IPS-18c (cell line): ENCODE data around the gene FAM120B.
"Not testable (repeated sequence)": the region's sequence is repeated elsewhere in the genome, so short reads cannot be mapped to it uniquely, and the experiment has no call there.

ENCODE experiments used
- H3K4me3 ChIP-seq: 2 replicates; pipeline ENCODE4 v1.7.0; 2013; ENCODE audit warnings: low read depth, mild to moderate bottlenecking, low read length, moderate library complexity; ENCODE audit not compliant: insufficient read depth
- H3K9me3 ChIP-seq: one replicate; pipeline ENCODE4 v1.6.1; 2013; ENCODE audit warnings: mild to moderate bottlenecking, low read length, moderate library complexity; ENCODE audit not compliant: control insufficient read depth, insufficient read depth

The FAM120B gene

GRCh38 chr6:170407200-170407599 is 100.6 kb downstream of the FAM120B start:
- Histone ChIP-seq H3K4me3 (no peak overlapping the region), H3K9me3 (no peaks in the 10 kb centered on the region)

DNA sequence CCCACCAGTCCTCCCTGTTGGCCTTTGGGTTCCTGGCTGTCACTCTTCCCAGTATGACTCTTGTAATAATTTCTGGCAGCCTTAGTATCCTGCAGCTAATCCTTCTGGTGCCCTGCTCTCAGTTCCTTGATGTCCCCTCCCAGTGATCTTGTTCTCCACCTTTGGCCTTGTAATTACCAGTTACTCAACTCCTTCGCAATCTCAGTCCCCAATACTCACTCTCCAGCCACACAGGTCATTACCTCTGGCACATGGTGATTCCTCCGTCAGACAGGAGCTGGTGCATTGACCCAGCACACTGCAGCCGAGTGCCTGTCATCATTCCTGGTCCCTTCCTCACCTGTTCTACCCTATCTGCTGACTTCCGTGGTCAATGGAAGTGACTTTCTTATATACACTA is 101.4 kb downstream of the FAM120B start:
- H3K9me3 ChIP-seq, result no peaks in the 10 kb centered on the region
- no peak overlapping the region for H3K4me3 ChIP-seq

DNA sequence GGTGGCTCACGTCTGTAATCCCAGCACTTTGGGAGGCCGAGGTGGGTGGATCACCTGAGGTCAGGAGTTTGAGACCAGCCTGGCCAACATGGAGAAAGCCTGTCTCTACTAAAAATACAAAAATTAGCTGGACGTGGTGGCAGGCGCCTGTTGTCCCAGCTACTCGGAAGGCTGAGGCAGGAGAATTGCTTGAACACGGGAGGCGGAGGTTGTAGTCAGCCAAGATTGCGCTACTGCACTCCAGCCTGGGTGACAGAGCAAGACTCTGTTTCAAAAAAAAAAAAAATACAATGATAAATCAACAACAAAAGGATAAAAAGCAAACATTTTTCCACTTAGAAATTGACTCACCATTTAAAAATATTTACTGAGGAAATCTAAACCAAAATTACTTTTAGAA is 103.2 kb downstream of the FAM120B start:
- H3K4me3 ChIP-seq, H3K9me3 ChIP-seq: not testable (repeated sequence)

- H3K9me3 ChIP-seq, result no peaks in the 10 kb centered on the region
- no peak overlapping the region for H3K4me3 ChIP-seq
These were observed 103.7 kb downstream of the FAM120B start for GRCh38 chr6:170410241-170410640.

- no peak overlapping the region for H3K4me3 ChIP-seq
- H3K9me3 ChIP-seq, result no peaks in the 10 kb centered on the region
These were observed 108.8 kb downstream of the FAM120B start for GRCh38 chr6:170415318-170415717.

DNA sequence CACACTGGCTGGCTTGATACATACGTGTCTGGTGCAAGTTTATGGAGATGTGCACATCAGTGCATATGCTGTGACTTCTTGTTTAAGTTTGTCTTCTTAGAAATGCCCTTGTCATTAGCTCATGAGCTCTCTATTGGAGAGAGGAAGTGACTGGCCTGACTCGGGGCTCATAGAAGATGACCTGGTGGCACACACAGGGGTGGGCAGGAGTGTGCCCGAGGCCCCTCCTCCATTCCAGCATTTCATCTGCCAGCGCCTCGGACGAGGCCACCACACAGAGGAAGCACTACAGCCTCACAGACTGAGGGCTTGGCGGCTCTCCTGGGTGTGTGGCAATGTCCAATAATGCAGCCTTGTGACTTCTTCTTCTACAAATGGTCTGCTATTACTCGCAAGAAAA is 109.7 kb downstream of the FAM120B start:
- Histone ChIP-seq H3K4me3 (no peak overlapping the region), H3K9me3 (no peaks in the 10 kb centered on the region)

DNA sequence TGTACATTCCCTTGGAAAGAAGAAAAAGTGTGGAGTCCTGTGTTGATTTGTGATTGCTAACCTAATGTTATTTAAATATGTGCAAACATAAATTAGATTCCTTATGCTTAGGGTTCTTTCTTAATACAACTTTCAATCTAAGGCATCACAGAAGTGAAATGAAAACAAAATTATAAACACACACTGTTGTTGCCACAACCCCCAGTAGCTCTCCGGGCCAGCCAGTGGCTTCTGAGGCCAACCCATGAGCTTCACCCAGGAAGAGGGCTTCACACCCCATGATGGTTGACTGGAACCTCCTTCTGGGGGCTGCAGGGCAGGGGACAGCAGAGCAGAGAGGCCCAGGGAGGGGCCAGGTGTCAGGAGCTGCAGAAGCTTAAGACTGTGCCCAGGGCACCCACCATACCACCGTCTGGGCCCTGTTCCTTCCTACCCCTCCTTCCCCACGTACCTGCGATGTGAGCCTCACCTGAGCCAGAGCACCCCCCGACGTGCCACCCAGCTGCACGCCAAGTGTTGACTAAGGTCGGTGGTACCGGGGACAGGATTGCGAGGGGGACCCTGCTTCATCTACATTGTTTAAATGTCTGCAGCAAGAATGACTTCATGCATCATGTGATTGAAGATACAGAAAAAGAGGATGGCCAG is 110.5 kb downstream of the FAM120B start:
- H3K9me3 ChIP-seq, result no peaks in the 10 kb centered on the region
- H3K4me3 ChIP-seq, result no peak overlapping the region

GRCh38 chr6:170417881-170418280 is 111.3 kb downstream of the FAM120B start:
- Histone ChIP-seq H3K4me3 (no peak overlapping the region), H3K9me3 (no peaks in the 10 kb centered on the region)

- no peaks in the 10 kb centered on the region for H3K9me3 ChIP-seq
- no peak overlapping the region for H3K4me3 ChIP-seq
These were observed 113.7 kb downstream of the FAM120B start for GRCh38 chr6:170420283-170420682.

DNA sequence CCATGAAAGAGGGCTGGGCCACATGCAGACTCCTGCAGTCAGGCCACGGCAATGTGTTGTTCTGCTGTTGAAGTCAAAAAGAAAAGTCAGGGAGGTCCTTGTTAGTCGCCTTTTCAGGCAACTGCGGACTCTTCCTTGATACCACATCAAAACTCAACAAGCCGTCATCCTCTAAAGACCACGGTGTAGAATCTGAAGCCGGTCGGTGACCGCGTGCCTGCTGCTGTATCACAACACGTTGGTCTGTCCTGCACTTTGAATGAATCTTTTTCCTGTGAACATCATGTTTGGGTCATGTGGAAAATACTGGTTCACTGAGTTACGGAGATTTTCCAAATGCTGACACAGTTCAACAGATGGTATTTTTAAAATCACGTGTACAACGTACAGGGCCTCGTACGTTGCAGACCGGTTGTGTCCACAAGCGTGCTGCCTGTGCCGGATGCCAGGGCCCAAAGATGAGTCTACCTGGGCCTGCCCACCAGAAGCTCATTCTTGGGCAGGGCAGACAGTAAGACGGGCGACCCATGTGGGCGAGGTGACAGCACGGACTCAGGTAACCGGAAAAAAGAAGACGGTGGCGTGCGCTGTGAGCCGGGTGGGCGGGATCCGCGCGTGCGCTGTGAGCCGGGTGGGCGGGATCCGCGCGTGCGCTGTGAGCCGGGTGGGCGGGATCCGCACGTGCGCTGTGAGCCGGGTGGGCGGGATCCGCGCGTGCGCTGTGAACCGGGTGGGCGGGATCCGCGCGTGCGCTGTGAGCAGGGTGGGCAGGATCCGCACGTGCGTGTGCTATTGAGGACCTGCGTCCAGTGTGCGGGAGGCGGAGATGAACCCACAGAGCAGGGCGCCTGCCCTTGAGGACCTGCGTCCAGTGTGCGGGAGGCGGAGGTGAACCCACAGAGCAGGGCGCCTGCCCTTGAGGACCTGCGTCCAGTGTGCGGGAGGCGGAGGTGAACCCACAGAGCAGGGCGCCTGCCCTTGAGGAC is 114.5 kb downstream of the FAM120B start:
- H3K9me3 ChIP-seq, result no peaks in the 10 kb centered on the region
- H3K4me3 ChIP-seq, result no peak overlapping the region

DNA sequence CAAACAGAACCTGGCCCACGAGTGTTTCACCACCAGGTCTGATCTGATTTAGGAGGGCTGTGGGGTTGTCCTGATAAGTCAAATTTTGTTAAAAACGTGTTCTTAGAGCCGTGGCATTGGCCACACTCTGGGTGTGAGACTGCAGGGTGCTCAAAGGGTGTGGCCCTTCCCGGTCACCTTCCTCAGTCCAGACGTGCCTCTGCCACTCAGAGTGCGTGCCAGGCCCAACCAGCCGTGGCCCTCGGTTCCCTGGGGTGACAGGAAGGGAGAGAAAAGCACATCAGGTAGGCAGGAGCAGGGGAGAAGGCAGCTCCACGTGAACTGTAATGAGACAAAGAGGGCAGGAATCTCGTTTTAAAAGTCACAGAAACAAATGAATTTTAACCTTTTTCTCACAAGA is 115.4 kb downstream of the FAM120B start:
- H3K9me3 ChIP-seq, result no peaks in the 10 kb centered on the region
- no peak overlapping the region for H3K4me3 ChIP-seq

DNA sequence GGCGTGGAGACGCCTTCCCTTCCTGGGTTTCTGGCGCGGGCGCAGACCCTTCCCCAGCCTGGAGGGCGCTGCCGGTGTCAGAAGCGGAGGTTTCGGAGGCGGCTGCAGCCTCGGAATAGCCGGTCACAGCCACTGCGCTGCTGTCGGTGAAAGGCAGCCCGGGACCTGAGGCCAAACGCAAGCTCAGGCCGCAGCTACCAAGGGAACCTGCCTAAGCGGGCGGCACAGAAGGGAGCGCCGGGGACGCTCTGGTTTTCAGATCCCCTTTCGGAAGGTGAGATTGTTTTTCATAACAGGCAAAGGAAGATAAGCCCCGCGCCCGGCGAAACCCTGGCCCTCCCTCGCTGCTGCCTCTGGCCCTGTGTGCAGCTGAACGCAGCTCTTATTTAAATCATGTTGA is 116.5 kb downstream of the FAM120B start:
- H3K4me3 ChIP-seq, result no peak overlapping the region
- H3K9me3 ChIP-seq, result no peaks in the 10 kb centered on the region

- H3K9me3 ChIP-seq, result no peaks in the 10 kb centered on the region
These were observed 117.5 kb downstream of the FAM120B start for GRCh38 chr6:170423814-170424603.

DNA sequence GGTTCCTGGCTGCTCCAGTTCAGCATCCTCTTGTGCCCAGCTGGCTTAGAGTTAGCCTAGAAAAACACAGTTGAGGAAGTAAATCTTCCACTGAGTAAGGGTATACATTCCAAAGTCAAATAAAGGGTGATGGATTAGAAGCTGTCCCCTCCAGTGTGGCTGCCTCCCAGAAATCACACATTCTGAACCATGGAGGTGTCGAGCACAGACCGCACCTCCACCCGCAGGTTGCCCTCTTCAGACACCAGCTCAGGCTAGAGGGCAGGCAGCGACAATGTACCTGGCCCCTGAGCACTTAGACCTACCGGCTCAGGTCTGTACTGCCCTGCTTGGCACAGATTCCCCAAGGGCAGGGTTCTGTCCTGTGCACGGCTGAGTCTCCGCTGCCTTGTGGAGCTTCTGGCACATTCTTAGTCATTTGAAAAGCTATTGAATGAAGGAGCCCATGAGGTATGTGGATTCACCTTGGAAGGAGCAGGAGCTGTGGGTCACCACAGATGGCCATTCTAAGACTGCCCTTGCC is 118.1 kb downstream of the FAM120B start:
- Histone ChIP-seq H3K9me3 (no peaks in the 10 kb centered on the region), H3K4me3 (no peak overlapping the region)

More at GRCh38 chr6:170423814-170424603, 117.5 kb downstream of the FAM120B start:
- H3K4me3 ChIP-seq, result no peak overlapping the region

DNA sequence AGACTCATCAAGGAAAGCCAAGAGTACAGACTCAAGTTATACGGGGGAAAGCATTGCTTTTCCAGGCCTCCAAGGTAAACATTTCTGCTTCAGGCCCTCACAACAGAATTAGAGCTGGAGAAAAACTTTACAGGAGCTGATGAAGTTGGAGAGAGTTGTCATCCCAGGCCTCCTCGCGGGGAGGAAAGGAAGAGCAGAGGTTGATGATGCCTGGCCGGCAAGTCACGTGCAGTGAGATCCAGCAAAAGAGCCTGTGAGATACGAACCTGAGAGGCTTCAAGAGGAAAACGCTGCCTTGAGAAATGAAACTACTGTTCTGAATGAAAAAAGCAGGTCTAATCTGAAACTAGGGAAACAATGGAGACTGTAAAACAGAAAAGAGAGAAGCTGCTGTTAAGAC is 122.9 kb downstream of the FAM120B start:
- H3K9me3 ChIP-seq, result no peaks in the 10 kb centered on the region
- H3K4me3 ChIP-seq, result no peak overlapping the region

DNA sequence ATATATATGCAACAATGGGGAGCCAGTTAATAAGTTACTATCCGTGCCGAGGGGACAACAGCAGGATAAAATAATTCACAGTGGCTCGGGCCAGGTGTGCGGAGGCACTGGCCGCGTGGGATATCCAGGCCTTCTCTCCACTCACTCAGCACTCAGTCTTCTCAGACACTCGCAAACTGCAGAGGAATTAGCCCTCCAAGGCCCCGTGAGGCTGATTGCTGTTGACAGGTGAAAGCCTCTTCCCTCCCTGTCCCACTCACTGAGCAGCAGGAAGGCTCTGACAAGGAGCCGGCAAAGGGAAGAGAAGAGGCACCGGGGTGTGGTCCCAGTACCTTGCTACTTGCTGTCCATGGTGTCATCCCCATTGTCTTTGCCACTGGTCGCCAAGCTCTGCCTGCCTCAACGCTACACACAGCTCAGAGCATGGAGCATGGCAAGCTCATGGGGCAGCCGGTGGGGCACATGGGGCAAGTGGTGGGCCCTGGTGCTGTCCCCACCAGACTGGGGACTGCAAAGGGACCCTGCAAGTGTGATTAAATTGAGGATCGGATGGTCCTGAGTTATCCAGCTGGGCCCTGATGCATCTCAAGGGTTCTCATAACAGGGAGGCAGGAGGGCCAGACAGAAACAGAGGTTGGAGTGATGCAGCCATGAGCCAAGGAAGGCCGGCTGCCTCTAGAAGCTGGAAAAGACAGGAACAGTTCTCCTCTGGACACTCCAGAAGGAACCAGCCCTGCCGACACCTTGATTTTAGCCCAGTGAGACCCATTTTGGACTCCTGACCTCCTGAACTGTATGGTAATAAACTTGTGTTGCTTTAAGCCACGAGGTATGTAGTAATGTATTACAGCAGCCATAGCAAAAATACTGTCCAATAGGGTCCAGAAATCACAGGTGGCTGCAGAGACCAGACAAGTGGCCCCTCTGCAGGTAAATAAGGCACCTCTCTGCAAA is 126.9 kb downstream of the FAM120B start:
- Histone ChIP-seq H3K9me3 (no peaks in the 10 kb centered on the region), H3K4me3 (no peak overlapping the region)
